NCI-H69 (cell line): Measurements from ENCODE around the gene DPEP3.

Experiments
- DNase-seq: peaks from one replicate; lab custom pipeline; 2025; lab: John Stamatoyannopoulos, UW

The DPEP3 gene

DNA sequence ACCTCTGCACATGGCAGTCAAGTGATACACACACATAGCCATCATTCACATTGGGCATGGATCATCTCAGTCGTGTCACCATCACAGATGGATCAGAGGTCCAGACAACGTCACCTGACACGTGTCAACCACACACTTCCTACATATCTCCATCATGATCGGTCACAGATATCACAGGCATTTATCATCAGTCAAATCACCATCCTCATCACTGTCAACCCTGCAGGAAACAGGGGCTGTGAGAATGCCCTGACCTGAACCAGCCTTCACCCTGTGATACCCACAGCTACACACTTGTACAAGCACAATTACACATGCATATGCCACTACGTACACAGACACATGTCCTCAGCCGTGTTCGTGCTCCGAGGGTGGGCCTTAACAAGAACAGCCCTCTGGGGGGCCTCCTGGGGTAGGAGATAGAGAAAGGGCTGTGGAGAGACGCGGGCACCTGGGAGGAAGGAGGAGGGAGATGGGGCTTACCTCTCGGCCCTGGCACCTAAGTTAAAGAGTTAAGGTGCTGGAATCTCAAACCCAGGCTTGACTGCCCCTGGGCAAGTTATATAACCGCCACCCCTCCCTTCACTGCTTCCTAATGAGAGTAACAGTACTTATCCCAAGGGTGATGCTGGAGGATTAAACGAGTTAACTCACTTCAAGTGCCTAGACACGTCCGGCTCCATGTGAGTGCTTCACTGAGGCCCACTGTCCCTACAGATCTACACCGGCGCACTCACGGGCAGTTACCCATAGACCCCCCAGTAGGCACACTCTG, 12.9 kb downstream of the DPEP3 start:
- DNase-seq = peak; percentile 54

DNA sequence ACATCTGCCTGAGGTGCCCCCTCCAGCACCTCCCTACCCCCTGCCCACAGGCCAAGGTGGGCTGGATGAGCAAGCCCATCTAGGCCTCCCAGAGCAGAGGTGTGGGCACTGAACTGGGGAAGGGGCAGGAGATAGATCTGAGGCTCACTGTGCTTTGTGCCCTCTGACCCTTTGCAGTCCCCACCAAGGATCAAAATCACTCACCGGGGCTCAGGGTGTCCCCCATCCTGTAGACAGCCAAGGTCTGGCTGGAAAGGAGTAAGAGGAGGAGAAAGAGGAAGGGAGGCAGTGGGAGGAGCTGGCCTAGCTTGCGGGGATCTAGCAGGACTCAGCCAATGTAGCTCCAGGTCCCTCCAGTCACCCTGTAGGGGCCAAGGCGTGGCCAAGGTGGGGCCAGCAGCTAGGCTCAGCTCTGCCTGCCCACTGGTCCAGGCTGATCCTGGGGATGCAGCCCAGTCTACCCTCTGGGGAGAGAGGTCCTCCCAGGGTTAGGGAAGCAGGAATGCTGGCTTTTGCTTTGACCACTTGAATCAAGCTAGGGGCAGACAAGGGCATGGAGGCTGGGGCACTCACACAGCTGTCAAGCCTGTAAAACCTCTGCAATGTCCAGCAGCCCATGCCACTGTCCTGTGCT, 13.6 kb downstream of the DPEP3 start:
- peak; percentile 50 for DNase-seq

DNA sequence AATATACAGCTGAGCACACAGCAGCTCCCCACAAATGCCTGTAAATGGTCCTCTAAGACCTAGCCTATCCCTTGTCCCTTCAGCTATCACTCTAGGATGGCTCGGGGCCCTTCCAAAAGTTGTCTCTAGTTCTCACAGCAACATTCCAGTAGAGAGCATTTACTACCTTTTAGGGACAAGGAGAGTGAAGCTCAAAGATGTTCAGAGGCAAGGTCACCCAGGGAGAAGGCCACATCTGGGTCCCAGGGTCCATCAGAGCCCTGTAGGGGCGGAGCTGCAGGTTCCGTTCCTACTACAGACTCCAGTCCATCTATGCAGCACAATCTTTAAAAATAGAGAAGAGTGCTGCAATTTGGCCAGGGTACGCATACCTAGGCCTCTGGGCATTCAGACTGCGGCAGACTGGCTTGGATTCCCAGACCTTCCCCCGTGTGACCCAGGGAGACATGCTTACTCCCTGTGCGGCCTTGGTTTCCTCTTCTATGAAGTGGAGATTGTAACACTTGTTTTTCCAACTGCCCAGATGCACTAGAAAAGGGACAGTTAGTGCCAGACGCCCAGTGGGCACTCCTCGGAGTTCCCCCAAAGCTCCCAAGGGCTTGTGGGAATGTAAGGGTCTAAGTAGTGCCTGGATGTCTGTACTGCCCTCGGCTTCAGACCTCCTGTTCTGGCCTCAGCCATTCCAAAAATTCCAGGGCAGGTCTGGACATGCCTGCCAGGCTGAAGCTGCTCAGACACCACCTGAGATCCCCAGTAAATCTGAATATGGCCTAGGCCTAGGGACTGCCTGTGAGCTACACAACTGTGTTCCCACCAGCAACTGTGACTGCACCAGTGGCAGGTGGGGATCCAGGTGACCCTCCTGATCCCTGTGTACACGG, 14.4 kb downstream of the DPEP3 start:
- DNase-seq = peak; percentile 64

DNA sequence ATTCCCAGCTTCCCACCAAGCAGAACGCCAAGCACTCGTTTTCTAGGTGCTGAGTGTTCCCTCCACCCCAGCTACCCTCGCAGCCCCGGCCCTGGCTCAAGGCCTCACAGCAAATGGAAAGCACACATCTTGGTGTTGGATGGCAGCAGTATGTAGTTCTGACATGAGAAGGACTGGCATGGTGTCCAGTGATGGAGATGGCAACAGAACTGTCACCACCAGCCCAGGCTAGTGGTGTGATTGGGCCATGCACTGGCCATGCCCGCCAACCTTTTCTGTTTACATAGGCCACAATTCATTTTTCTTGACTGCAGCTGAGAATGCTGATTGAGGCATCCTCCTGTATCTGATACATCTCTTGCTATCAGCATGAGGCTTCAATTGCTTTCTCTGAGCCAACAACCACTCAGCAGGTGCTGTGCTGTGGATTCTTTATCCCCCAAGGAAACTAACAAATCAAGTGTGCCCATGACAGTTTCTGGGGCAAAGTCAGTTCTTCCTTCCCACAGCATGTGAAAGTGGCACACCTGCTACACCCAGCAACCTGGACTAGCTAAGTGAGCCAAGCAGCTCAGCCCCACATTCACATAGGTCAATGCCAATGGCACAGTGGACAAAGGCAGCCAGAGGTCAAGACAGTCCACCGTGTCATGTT, 15.7 kb downstream of the DPEP3 start:
- peak; percentile 77 for DNase-seq

DNA sequence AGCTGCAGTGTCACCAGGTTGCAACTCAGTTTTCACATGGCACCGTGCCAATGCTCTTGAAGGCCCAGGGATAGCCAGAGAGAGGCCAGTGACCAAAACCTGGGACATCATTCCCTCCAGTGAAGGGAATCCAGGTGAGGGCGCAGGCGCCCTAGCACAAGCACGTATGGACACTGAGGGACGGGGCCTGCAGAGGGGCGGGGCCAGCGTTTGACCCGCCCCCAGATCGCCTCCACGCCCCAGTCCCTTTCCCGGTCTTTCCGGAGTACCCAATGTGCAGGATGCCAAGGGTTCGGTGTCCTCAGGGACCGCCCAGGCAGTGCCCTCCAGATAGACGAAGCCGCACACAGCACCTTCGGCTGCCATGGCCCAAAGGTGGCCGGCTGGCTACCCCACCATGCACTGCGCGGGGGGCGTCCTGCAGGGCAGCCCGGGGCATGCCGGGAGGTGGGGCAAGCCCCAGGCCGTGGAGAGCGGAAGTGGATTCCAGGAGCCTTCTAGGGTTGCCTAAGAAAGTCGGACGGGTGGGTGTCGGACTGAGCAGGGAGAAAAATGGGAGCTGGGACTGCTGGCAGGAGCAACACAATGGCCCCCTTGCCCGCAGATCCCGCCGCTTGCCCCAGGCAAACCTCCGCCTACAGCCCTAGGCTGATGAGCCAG, 16.5 kb downstream of the DPEP3 start:
- peak; percentile 32 for DNase-seq

DNA sequence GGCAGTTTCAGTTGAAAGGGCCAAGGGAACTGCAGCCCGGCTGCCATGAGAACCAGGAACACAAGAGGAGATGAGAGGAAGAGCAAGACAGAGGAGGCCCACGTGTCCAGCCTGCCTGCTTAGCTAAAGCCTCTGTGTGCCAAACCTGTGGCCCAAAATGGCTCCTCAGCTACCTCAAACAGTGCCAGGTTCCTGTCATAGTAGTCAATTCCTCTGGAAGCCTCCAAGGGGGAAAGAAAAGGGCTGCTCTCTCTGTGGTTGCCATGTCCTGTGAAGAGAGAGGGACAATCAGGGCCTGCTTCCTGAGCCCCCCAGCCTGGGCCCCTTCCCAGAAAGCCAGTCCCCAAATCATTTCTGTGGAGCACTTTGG, 17.0 kb downstream of the DPEP3 start:
- no peak for DNase-seq

DNA sequence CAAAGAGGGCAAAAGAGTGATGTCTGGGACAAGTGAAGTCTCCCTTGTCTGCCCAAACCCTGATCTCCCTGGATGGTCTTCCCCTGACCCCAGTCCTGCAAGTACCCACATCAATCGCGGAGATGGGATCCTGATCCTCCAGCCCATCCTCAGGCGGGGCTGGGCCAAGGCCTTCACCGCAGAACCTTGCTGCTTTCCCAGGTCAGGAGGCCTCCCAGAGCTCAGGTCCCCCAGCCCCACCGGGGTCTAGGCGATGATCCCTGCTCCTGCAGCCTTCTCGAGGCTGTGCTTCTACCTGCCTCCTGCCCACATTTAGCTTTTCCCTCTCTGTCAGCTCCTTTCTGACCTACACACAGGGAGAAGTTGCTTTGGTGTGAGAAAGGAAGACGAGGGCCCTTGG, 18.2 kb downstream of the DPEP3 start:
- DNase-seq = no peak

DNA sequence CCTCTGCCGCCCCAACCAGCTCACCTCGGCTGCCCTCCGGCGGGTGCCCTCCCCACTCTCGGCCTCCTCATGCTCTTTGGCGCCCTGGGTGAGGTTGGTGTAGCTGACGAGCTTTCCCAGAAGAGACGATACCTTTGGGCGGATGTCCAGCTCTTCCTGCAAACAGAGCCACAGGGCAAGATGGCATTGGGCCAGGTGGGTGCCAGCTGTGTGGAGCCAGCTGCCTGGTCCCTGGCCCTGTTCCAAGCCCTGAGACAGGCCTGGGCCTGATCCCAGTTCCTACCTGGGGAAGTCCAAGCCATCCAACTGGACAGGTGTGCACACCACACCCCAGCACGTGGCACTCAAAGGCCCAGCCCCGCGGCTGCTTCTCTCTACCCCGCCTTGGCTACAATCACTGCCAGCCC, 18.7 kb downstream of the DPEP3 start:
- peak; percentile 98 for DNase-seq

DNA sequence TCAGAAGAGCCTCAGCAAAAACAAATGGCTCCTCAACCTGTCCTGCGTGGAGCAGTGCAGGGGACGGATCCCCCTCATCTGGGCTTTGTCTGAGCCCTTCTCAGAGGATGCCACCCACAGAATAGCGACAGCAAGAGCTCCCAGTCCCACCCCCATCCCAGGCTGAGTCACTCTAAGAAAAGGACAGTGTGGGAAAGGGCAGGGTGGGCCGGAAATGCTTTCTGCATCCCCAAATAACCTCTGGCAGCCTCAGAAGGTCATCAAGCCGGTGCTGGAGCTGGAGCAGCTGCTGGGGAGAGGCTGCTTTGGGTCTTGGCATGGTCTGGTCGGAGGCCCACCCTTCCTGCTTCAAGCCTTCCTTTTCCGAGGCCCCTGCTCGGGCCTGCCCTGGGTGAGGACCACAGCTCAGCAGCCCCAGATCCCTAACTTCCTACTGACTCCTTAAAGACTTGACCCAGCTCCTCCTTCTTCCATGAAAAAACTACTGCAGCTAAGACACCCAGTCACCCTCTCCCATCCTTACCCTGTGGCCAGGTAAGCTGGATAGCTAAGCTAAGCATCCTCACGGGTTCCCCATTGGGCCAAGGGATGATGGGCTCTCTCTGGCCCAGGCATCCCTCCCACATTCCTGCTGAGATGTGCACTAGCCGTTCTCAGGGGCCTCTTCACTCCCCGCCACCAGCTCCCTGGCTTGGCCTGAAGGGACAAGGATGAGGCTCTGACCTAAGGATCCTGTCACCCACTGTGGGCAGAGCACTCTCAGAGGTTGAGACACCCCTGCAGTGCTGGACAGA, 20.6 kb downstream of the DPEP3 start:
- no peak for DNase-seq

DNA sequence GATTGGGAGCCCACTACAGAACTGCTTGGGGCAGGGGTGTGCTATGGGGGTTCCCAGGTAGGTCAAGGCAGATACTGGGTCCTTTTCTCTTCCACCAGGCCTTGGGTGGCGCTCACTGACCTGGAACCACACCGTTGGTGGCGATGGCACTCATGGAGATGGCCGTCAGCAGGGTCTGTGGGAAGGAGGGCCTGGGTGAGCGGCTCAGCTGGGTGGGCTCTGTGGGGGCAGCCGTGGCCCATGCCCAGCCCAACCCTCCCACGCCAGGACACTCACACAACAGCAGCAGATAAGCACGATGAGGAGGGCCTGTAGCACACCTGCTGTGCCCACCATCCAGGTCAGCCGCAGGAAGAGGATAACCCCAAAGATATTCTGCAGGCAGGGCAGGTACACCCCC, 22.7 kb downstream of the DPEP3 start:
- no peak for DNase-seq

DNA sequence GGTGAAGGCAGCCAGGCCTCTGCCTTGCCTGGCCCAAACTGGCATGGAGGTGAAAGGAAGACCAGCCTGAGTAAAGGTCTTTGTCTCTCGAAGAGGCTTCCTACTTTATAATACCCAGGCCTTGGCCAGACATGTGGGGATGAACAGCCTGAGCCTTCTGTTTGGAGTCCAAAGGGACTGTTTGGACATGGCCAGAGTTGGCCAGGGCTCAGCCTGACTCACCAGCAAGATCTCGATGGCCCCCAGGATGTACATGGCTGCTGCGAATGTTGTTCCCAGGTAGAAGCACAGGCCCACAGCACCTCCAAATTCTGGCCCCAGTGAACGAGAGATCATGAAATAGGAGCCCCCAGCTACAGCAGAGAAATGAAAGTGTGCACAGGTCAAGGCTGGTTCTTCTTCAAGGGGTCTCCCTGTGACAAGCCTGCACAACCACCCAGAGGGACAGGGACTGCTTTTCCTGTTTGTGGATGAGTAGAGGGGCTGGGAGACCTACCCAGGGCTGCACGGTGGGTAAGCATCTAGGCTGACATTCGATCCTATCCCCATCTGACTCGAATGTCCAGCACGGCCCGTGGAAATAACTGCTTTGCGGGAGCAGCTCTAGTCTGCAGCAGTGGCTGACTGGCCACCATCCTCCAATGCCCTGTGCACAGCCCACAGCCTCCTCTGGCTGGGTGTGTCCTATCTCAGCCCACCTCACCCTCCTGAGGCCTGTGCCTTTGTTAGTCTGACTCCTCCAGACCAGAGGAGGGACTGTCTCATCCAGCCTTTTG, 25.7 kb downstream of the DPEP3 start:
- no peak for DNase-seq

DNA sequence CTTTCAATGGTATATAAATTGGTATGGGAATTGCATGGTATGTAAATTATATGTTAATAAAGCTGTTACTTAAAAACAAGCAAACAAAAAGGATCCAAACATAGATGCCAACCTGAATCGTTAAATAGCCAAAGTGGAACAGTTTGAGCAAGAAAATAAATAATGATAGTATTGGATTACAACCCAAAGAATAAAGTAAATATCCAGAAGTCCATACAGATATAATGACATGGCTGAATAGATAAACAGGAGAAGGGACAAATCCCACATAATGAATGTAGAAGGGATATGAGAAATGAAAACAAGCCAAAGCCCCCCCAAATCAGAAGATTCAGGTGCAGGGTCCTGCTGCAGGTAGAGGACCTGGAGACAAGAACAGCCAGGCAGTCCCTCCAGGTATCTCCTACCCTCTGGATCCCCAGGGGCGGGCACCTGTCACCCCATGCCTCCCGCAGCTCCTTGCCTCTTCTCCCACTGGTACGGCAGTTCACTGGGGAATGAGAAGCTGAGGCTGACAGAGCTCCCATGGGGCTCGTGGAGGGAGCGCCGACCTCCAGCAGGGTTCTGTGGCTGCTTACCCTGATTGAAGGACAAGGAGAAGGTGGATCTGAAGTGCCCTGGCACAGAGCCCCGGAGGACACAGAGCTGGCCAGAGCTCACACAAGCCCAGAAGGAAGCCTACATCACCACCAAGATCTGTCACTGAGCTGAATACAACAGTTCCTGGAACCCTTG, 26.5 kb downstream of the DPEP3 start:
- no peak for DNase-seq

DNA sequence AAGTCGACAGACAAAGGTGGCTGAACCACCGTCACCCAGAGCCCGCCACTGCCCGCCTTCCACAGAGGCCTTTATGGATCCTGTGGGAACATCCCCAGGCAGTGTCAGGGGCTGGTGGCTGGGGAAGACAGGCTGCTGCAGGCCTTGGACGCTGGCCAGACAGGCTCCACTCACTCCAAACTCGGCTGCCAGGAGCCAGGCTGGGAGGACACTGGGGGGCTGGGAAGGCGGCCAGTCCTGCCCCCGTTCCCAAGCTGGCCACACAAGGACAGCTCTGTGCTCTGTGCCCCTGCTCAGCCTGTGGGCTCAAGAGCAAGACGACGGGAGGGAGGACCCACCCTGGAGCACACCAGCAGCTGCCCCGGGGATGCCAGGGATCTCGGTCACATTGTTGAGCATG, 28.8 kb downstream of the DPEP3 start:
- no peak for DNase-seq

DNA sequence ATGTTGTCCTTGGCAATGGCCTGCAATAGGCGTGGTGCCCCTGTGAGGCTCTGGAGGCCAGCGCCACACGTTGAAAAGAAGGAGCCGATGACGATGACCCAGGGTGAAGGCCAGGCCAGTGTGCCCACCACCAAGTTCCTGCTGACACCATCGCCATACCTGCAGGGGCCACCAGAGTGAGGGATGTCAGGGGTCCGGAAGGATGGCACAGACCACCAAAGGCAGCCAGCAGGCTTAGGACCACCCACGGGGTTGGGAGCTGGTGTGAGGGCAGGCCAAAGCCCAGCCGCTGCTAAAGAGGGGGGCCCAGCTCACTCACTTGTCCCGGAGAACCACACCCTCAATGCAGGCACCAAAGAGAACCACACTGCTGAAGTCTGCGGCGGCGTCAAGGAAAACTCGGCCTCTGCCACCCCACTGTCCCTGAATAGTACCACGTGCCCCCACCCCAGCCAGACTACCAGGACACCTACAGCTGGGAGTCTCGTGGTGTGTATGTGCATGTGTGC, 29.9 kb downstream of the DPEP3 start:
- DNase-seq = no peak

DNA sequence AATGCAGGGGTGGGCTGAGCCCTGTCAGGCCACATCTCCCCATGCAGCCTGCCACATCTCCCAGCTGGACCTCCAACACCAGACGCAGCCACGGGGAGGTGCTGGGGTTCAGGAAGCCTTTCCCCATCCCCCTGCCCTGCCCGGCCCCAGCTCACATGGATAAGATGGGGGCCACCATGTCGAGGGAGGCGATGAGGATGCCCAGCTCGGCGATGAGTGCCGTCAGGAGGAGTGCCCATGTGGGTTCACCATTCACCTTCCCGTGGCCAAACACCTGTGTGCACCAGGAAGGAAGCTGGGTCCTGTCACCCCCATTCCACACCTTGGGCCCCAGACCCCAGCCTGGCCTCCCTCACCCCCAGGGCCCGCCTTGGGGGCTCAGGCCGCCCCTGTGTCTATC, 30.7 kb downstream of the DPEP3 start:
- DNase-seq = no peak

DNA sequence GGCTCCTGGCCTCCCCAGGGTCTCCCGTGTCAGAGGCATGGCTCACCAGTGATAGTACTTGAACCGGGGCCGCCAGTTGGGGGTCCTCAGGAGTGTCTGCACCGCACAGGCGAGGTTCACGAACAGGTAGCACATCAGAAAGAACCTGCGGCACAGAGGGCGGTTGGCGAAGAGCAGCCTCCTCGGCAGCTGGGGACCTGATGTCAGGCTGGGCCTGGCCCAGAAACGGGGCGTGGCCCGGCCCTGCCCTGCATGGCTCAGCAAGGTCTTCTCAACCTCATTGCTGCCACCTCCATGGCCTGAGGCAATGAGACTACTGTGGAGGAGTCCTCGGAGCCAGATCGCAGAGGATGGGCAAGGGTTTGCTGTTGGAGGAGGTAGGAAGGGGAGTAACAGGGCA, 32.3 kb downstream of the DPEP3 start:
- DNase-seq = no peak

DNA sequence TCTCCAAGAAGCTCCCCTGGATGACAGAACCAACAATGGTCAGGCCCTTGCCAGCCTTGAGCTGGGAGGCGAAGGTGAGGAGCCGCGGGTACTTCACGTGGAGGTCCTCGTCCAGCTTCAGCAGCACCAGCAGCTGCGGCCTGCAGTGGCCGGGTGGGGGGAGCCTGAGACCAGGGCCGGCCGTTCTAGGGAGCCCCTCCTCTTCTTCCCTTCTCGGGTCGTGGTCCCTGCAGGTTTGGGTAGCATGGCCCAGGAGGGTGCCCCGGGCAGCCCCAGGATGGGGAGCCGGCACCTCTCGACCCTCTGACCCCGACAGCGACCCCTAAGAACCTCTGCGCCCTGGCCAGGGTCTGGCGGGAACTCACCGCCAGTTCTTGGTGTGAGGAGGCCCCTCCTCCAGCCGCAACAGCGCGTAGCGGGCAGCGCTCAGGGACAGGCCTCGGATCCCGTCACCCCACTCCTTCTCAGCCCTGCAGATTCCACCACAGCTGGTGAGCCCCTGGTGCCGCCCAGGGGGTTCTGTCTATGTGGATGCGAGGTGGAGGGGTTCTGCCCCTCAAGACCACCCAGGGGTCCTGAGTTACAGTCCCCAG, 33.2 kb downstream of the DPEP3 start:
- no peak for DNase-seq

DNA sequence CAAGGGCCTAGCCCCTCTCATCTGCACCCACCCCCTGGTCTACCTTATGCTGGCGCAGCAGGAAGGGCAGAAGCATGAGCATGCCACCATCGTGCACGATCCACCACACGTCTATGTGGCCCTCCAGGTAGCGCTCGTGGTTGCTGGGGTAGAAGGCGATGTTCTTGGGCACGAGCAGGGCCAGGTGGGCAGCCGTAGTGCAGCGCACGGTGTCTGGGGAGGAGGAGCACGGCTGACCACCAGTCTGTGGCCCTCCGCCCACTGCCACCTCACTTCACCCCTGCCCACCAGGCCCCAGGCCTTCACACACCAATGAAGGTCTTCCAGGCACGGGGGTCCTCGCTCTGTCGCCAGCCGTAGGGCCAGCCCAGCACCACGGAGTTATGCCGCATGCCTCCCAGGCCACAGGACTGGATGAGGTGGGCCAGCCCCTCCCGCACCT, 34.1 kb downstream of the DPEP3 start:
- DNase-seq = no peak

DNA sequence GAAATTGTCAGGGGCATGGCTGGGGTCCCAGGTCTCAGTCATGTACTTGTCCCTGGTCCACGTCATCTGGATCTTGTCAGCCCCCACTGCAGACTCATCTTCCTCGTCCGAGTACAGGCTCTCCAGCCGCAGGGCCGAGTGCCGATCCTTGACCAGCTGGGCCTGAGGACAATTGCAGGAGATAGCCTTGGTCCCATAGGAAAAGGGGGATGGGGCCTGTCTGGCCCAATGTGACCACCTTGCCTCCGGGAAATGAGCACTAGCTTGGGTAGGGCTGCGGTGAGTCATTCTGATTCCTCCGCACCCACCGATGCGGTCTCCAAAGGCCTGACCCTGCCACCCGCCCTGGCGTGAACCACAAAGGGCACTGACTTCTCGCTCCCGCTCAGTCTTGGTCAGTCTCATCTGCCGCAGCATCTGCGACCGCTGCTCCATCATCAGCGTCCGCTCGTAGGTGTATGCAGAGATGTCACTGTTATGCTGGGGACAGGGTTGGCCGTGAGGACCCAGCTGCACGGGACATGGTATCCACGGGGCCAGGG, 34.8 kb downstream of the DPEP3 start:
- DNase-seq = no peak
